GM23248 (cell line): Measurements from ENCODE around the gene PHYKPL.

Source experiments
- EZH2 ChIP-seq: fragments of 200-600 bp; sonication (generic); IDR thresholded peaks from 2 replicates; pipeline ENCODE4 v1.6.1; 2018; ENCODE audit warnings: antibody characterized with exemption, mild to moderate bottlenecking; ENCODE audit not compliant: insufficient read depth, poor library complexity, severe bottlenecking
- EZH2phosphoT487 ChIP-seq: fragments of 200-600 bp; sonication (generic); IDR thresholded peaks from 2 replicates; pipeline ENCODE4 v1.6.1; 2018; ENCODE audit warnings: antibody characterized with exemption, moderate library complexity, mild to moderate bottlenecking, low read depth; ENCODE audit not compliant: insufficient read depth

DNA sequence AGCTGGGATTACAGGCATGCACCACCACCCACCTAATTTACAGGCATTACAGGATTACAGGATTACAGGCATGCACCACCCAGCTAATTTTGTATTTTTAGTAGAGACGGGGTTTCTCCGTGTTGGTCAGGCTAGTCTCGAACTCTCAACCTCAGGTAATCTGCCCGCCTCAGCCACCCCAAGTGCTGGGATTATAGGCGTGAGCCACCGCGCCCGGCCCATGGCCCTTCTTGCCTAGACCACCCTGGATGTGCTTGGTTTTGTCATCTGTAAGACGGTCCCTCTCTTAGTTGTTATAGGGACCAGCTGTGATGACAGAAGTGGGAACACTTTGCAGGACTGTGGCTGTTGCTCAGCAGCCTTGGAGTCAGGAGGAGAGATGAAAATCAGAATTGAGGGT lies 3.5 kb upstream of the PHYKPL start:
- TF ChIP-seq EZH2 (no peak), EZH2phosphoT487 (no peak)
